ENCODE measurements around the gene FYN.

FYN gene

GRCh38 chr6:111721753-111722154 is 151.5 kb downstream of the FYN start:
- DNase-seq, result no peak

- no peak for DNase-seq
These were observed 152.2 kb downstream of the FYN start for GRCh38 chr6:111720931-111721496.

GRCh38 chr6:111718990-111719389 is 154.3 kb downstream of the FYN start:
- DNase-seq, result no peak

- DNase-seq, result peak; percentile 91
These were observed 154.9 kb downstream of the FYN start for GRCh38 chr6:111718326-111718725.

GRCh38 chr6:111717621-111718020 is 155.6 kb downstream of the FYN start:
- no peak for DNase-seq

GRCh38 chr6:111716325-111716724 is 156.9 kb downstream of the FYN start:
- DNase-seq, result peak; percentile 29

- DNase-seq, result no peak
These were observed 157.9 kb downstream of the FYN start for GRCh38 chr6:111715321-111715720.

GRCh38 chr6:111714416-111715270 is 158.6 kb downstream of the FYN start:
- DNase-seq, result no peak

GRCh38 chr6:111713811-111714210 is 159.4 kb downstream of the FYN start:
- DNase-seq, result no peak

- no peak for DNase-seq
These were observed 160.0 kb downstream of the FYN start for GRCh38 chr6:111713236-111713635.

GRCh38 chr6:111711984-111712752 is 161.1 kb downstream of the FYN start:
- DNase-seq, result peak; percentile 75

GRCh38 chr6:111711476-111711875 is 161.8 kb downstream of the FYN start:
- peak; percentile 96 for DNase-seq

GRCh38 chr6:111710911-111711310 is 162.3 kb downstream of the FYN start:
- no peak for DNase-seq

GRCh38 chr6:111710439-111710838 is 162.8 kb downstream of the FYN start:
- DNase-seq, result no peak

GRCh38 chr6:111709615-111710398 is 163.4 kb downstream of the FYN start:
- peak; percentile 83 for DNase-seq

GRCh38 chr6:111709201-111709600 is 164.1 kb downstream of the FYN start:
- no peak for DNase-seq

- DNase-seq, result no peak
These were observed 165.5 kb downstream of the FYN start for GRCh38 chr6:111707773-111708172.

GRCh38 chr6:111706841-111707391 is 166.3 kb downstream of the FYN start:
- no peak for DNase-seq

- DNase-seq, result no peak
These were observed 169.5 kb downstream of the FYN start for GRCh38 chr6:111703723-111704122.

- no peak for DNase-seq
These were observed 171.0 kb downstream of the FYN start for GRCh38 chr6:111702268-111702667.

GRCh38 chr6:111701146-111701545 is 172.1 kb downstream of the FYN start:
- DNase-seq, result no peak

GRCh38 chr6:111700135-111700690 is 173.0 kb downstream of the FYN start:
- DNase-seq, result no peak
